OCI-LY7 (cell line): ENCODE measurements around the gene SIRT5. TPM values are rescaled to one million over a fixed set of nuclear protein-coding genes. Genes with fewer than 3 reads are reported as not detected.

Source experiments
- BruUV-seq: library from RNA; stranded (reverse); fragments of 400-500 nt; replicated peaks from 2 replicates; lab custom pipeline; 2021; lab: Mats Ljungman, UMichigan
- CTCF ChIA-PET: fragments of 300-600 bp; sonication (Branson Sonifier 250); formaldehyde crosslinking; loops from one replicate; lab custom pipeline; 2022; ENCODE audit warnings: antibody characterized with exemption; ENCODE audit not compliant: unreplicated experiment; lab: Charles Lee
- POLR2A ChIA-PET: fragments of 300-600 bp; sonication (Branson Sonifier 250); formaldehyde crosslinking; loops from one replicate; lab custom pipeline; 2022; ENCODE audit warnings: antibody characterized with exemption; lab: Charles Lee
- DNase-seq: peaks from one replicate; pipeline ENCODE4 v3.0.0-alpha.2; 2015; ENCODE audit warnings: low spot score
- H2AFZ ChIP-seq: fragments of 200-600 bp; sonication (generic), shearing (Covaris generic); 2 replicates; pipeline ENCODE4 v1.6.1; 2014; ENCODE audit warnings: mild to moderate bottlenecking, antibody characterized with exemption, low read length, moderate library complexity
- H3K27ac ChIP-seq: fragments of 200-600 bp; sonication (generic); 2 replicates; pipeline ENCODE4 v1.5.1; 2014; ENCODE audit warnings: mixed run types, low read depth, mild to moderate bottlenecking, moderate library complexity, low read length, inconsistent platforms; ENCODE audit not compliant: poor library complexity, severe bottlenecking
- H3K36me3 ChIP-seq: fragments of 200-600 bp; sonication (generic); 2 replicates; pipeline ENCODE4 v1.6.1; 2014; ENCODE audit warnings: mild to moderate bottlenecking, antibody characterized with exemption, low read length, moderate library complexity, mixed read lengths; ENCODE audit not compliant: insufficient read depth
- H3K4me1 ChIP-seq: fragments of 200-600 bp; sonication (generic); 2 replicates; pipeline ENCODE4 v1.5.1; 2014; ENCODE audit warnings: mild to moderate bottlenecking, low read length; ENCODE audit not compliant: insufficient read depth, poor library complexity, severe bottlenecking
- H3K4me2 ChIP-seq: fragments of 200-600 bp; sonication (generic); 2 replicates; pipeline ENCODE4 v1.6.1; 2014; ENCODE audit warnings: mild to moderate bottlenecking, low read length
- H3K4me3 ChIP-seq: fragments of 200-600 bp; sonication (generic); 2 replicates; pipeline ENCODE4 v1.5.1; 2014; ENCODE audit warnings: mild to moderate bottlenecking, low read depth, low read length; ENCODE audit not compliant: poor library complexity, severe bottlenecking
- H3K79me2 ChIP-seq: fragments of 200-600 bp; sonication (generic); 2 replicates; pipeline ENCODE4 v1.6.1; 2016; ENCODE audit warnings: low read depth, mild to moderate bottlenecking, low read length, moderate library complexity, mixed read lengths; ENCODE audit not compliant: insufficient read depth
- H3K9me2 ChIP-seq: fragments of 200-600 bp; sonication (generic); 2 replicates; pipeline ENCODE4 v1.6.1; 2016; ENCODE audit warnings: mild to moderate bottlenecking, low read length, mixed read lengths; ENCODE audit not compliant: insufficient read depth
- H3K9me3 ChIP-seq: fragments of 200-600 bp; sonication (generic); 2 replicates; pipeline ENCODE4 v1.6.1; 2014; ENCODE audit warnings: mild to moderate bottlenecking, mixed run types, low read length, mixed read lengths
- H4K20me1 ChIP-seq: fragments of 200-600 bp; sonication (generic); 2 replicates; pipeline ENCODE4 v1.6.1; 2014; ENCODE audit warnings: mild to moderate bottlenecking, antibody characterized with exemption, low read length, moderate library complexity, mixed read lengths; ENCODE audit not compliant: insufficient read depth
- CTCF ChIP-seq: fragments of 200-600 bp; sonication (generic); conservative IDR thresholded peaks from 2 replicates; pipeline ENCODE4 v1.5.1; 2014; ENCODE audit warnings: mild to moderate bottlenecking, antibody characterized with exemption, low read length, moderate library complexity, mixed read lengths
- EZH2phosphoT487 ChIP-seq: fragments of 200-600 bp; sonication (generic); IDR thresholded peaks from 2 replicates; pipeline ENCODE4 v1.6.1; 2018; ENCODE audit warnings: low read depth, borderline replicate concordance, mild to moderate bottlenecking, mixed run types, antibody characterized with exemption, low read length, moderate library complexity, mixed read lengths
- intact Hi-C: fragments of 100-400 bp; cut with micrococcal nuclease; formaldehyde crosslinking; loops from one replicate; pipeline ENCODE4 v1.10.0; 2022; ENCODE audit not compliant: unreplicated experiment
- total RNA-seq, 2 experiments: library from RNA; depleted of rRNA in 1 of 2; stranded (reverse); fragments of >200 nt in 1 of 2; shearing (Covaris generic) in 1 of 2; gene quantifications; 2 replicates each; pipeline ENCODE4 v1.2.3, GENCODE V29; 2014 to 2022

SIRT5 gene
- total RNA-seq, 2 experiments from 2014 or later: 17.6 to 23.6 TPM

DNA sequence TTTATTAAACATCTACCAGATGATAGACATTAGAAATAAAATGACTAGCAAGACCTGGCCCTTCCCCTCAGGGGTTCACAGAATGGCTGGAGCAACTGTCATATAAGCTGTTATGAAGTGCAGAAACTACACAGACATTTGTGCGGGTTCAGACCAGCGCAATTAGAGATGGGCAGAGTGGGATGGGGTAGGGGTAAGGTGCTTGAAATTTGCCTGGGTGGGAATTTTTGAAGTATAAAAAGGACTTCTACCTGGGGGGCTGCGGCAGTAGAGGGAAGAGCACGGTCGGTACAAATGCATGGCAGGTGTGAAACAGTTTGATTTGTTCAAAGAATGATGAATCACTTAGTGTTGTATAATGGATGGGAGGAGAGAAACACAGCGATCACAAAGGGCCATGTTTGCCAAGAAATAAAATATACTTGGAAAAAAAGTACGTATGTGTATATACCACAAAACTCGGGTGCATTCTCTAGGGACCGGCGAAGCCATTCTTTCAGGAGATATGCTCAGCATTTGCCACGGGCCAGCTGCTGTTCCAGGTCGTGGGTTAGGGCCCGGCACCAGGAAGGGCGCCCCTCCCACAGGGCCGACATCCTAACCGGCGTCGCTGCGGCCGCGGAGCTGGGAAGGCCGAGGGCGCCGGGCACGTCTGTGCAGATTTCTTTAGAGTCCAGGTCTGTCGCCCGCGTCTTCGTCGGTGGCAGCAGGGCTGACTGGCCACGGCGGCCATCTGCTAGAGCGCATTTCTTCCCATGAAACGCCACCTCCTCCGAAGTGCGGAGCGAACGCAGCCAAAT lies 39.9 kb downstream of the SIRT5 start:
- intact Hi-C loops: loop anchor here (1.0 to 10.0 kb wide), 7 partner anchors 128 to 460 kb away; partner anchors contain the start of genes GFOD1 and MCUR1
- Histone ChIP-seq H3K4me2 (peak overlapping the region; percentile 94), H3K27ac (peak overlapping the region; percentile 73), H3K4me3 (peak overlapping the region; percentile 98), H3K36me3 (peaks cover 30% of the 10 kb centered on the region), H3K79me2 (peaks cover 53% of the 10 kb centered on the region), H3K9me2 (no peaks in the 10 kb centered on the region), H2AFZ (peak overlapping the region; percentile 64), H3K4me1 (peaks cover 54% of the 10 kb centered on the region), H4K20me1 (peaks cover 15% of the 10 kb centered on the region), H3K9me3 (no peaks in the 10 kb centered on the region)
- TF ChIP-seq CTCF (no peak), EZH2phosphoT487 (no peak)
- ChIA-PET CTCF (interaction anchor here (0.6 to 1.9 kb wide), 2 partner anchors 10 to 132 kb away, joined by 4 to 11 read pairs; no protein-coding TSS in a partner anchor), POLR2A (interaction anchor here (0.6 to 5.2 kb wide), 8 partner anchors 10 to 285 kb away, joined by 3 to 26 read pairs (median 4); partner anchors contain the start of gene SIRT5)
- peak; percentile 56 for DNase-seq
- BruUV-seq: TSS peak; percentile 76

GRCh38 chr6:13614926-13615791 lies 40.8 kb downstream of the SIRT5 start, which contains the start of gene NOL7:
Gene NOL7 (plus strand): TSS chr6:13615335. CDS start chr6:13615359, 24 bp downstream.
- BruUV-seq: no TSS peak
- Histone ChIP-seq H3K9me2 (no peaks in the 10 kb centered on the region), H2AFZ (peak within 1 kb of the TSS; percentile 64), H3K9me3 (no peaks in the 10 kb centered on the region), H3K4me1 (peaks cover 54% of the 10 kb centered on the region), H3K36me3 (peaks cover 39% of the 10 kb centered on the region), H3K79me2 (peaks cover 55% of the 10 kb centered on the region), H3K27ac (peak within 1 kb of the TSS; percentile 73), H4K20me1 (peaks cover 15% of the 10 kb centered on the region), H3K4me2 (peak within 1 kb of the TSS; percentile 94), H3K4me3 (peak within 1 kb of the TSS; percentile 98)
- POLR2A ChIA-PET: interaction anchor here (0.6 to 5.2 kb wide), 14 partner anchors 10 to 356 kb away, joined by 3 to 26 read pairs (median 3); partner anchors contain the start of gene SIRT5
- intact Hi-C loops: loop anchor here (1.0 to 10.0 kb wide), 9 partner anchors 41 to 460 kb away; partner anchors contain the start of genes GFOD1, MCUR1 and SIRT5
- peak; percentile 99 for DNase-seq
- TF ChIP-seq CTCF: peak; percentile 81
- TF ChIP-seq EZH2phosphoT487: no peak
- CTCF ChIA-PET: interaction anchor here (0.6 to 1.9 kb wide), 5 partner anchors 10 to 196 kb away, joined by 3 to 11 read pairs (median 3); no protein-coding TSS in a partner anchor
